Cardiac muscle cell (in vitro differentiated cells and primary cell): ENCODE measurements around the gene SIRT2. TPM values are rescaled to one million over a fixed set of nuclear protein-coding genes. Genes with fewer than 3 reads are reported as not detected.

ENCODE experiments used
- DNase-seq, 2 donors: peaks; one replicate each; pipeline versions ENCODE4 v3.0.0 to v3.0.0-alpha.2; 2010 to 2017; ENCODE audit warnings: low read depth in 1 of 2, low spot score in 1 of 2
- H3K27ac ChIP-seq: fragments of 200-600 bp; sonication (generic); 2 replicates; pipeline ENCODE4 v1.5.1; 2016
- H3K27me3 ChIP-seq: fragments of 200-600 bp; sonication (generic); 2 replicates; pipeline ENCODE4 v1.6.0; 2016; ENCODE audit warnings: control low read depth
- H3K36me3 ChIP-seq: fragments of 200-600 bp; sonication (generic); 2 replicates; pipeline ENCODE4 v1.5.1; 2016; ENCODE audit warnings: control low read depth
- H3K4me1 ChIP-seq: fragments of 200-600 bp; sonication (generic); 2 replicates; pipeline ENCODE4 v1.8.1; 2017; ENCODE audit warnings: low read depth, mild to moderate bottlenecking, mixed run types
- H3K4me3 ChIP-seq: fragments of 200-600 bp; sonication (generic); 2 replicates; pipeline ENCODE4 v1.5.1; 2016; ENCODE audit warnings: mild to moderate bottlenecking
- H3K9me3 ChIP-seq: fragments of 200-600 bp; sonication (generic); 2 replicates; pipeline ENCODE4 v1.5.1; 2017; ENCODE audit warnings: low read depth, mild to moderate bottlenecking, control low read depth
- CTCF ChIP-seq: IDR thresholded peaks from 2 replicates; pipeline ENCODE4 v1.5.1; 2012; ENCODE audit warnings: low read depth, mild to moderate bottlenecking, low read length
- polyA plus RNA-seq: library from polyadenylated mRNA; unstranded; fragments of >200 nt; fragmentation: Nextera tagmentation; extraction: Ambion mirVana; gene quantifications from 2 replicates; pipeline ENCODE4 v1.2.1, GENCODE V29; 2016
- total RNA-seq: library from RNA; depleted of rRNA; stranded (reverse); fragments of >200 nt; gene quantifications from 2 replicates; pipeline ENCODE4 v1.2.3, GENCODE V29; 2016

SIRT2 gene
- total and polyA plus RNA-seq, 2 experiments from 2014 or later = 33.4 to 33.5 TPM

DNA sequence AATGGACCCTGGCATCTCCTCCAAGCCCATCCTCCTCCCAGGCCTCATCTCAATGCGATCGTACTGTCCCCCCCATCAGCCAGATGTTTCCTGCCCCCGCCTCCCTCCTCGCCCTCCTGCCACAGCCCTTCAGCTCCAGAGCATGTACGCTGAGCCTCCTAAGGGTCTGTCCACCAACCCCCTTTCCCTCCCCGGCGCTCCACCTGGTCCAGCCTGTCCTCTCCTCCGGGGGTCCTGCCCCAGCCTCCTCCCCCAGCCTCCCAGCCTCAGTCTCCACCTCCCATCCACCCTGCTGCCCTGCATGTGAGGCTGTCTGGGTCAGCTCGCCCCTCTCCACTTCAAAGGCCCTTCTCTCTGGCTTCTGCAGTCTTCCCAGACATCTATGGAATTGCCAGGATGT is 4.5 kb downstream of the SIRT2 start:
- H3K4me1 ChIP-seq = no peaks in the 10 kb centered on the region
- H3K27ac ChIP-seq = no peak overlapping the region
- no peaks in the 10 kb centered on the region for H3K9me3 ChIP-seq
- no peak for DNase-seq
- TF ChIP-seq CTCF = no peak
- H3K36me3 ChIP-seq = no peaks in the 10 kb centered on the region
- no peak overlapping the region for H3K4me3 ChIP-seq
- H3K27me3 ChIP-seq = peaks cover 22% of the 10 kb centered on the region

- no peaks in the 10 kb centered on the region for H3K9me3 ChIP-seq
- no peak for TF ChIP-seq CTCF
- H3K4me1 ChIP-seq = no peaks in the 10 kb centered on the region
- no peak overlapping the region for H3K27ac ChIP-seq
- peaks cover 19% of the 10 kb centered on the region for H3K27me3 ChIP-seq
- H3K4me3 ChIP-seq = no peak overlapping the region
- H3K36me3 ChIP-seq = no peaks in the 10 kb centered on the region
- DNase-seq = no peak
Measured at GRCh38 chr19:38893341-38893771, 6.1 kb downstream of the SIRT2 start.

DNA sequence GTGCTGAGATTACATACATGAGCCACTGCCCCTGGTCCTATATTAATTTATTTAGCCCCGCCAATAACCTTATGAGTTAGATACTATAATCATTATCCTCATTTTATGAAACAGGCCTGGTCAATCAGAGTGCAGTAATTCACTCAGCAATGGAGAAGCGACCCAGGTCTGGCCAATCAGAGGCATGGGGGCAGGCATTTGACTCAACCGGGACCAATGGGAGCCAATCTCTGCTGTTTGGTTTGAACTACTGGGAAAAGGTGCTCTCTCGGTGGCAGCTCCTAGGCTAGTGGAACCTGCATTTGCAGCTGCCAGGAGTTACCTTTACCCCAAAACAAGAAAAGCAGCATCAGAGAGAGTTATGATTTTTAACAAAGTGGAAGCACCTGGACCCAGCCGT is 6.6 kb downstream of the SIRT2 start:
- Histone ChIP-seq H3K27ac (no peak overlapping the region), H3K27me3 (peaks cover 14% of the 10 kb centered on the region), H3K9me3 (no peaks in the 10 kb centered on the region), H3K4me1 (no peaks in the 10 kb centered on the region), H3K36me3 (no peaks in the 10 kb centered on the region), H3K4me3 (no peak overlapping the region)
- no peak for DNase-seq
- no peak for TF ChIP-seq CTCF

GRCh38 chr19:38891771-38892170 is 7.6 kb downstream of the SIRT2 start:
- no peak overlapping the region for H3K27ac ChIP-seq
- DNase-seq = no peak

GRCh38 chr19:38890686-38891085 is 8.7 kb downstream of the SIRT2 start:
- H3K27me3 ChIP-seq = no peaks in the 10 kb centered on the region
- H3K4me3 ChIP-seq = no peak overlapping the region
- peaks cover 6% of the 10 kb centered on the region for H3K4me1 ChIP-seq
- no peaks in the 10 kb centered on the region for H3K9me3 ChIP-seq
- H3K27ac ChIP-seq = no peak overlapping the region
- no peak for DNase-seq
- H3K36me3 ChIP-seq = no peaks in the 10 kb centered on the region
- no peak for TF ChIP-seq CTCF

More at GRCh38 chr19:38891771-38892170, 7.6 kb downstream of the SIRT2 start:
- TF ChIP-seq CTCF = no peak
- peaks cover 6% of the 10 kb centered on the region for H3K27me3 ChIP-seq
- H3K4me3 ChIP-seq = no peak overlapping the region
- no peaks in the 10 kb centered on the region for H3K36me3 ChIP-seq
- H3K4me1 ChIP-seq = no peaks in the 10 kb centered on the region
- H3K9me3 ChIP-seq = no peaks in the 10 kb centered on the region

GRCh38 chr19:38889803-38890202 is 9.6 kb downstream of the SIRT2 start:
- DNase-seq = no peak
- Histone ChIP-seq H3K4me3 (no peak overlapping the region), H3K27me3 (no peaks in the 10 kb centered on the region), H3K27ac (no peak overlapping the region), H3K4me1 (peaks cover 6% of the 10 kb centered on the region), H3K36me3 (no peaks in the 10 kb centered on the region), H3K9me3 (no peaks in the 10 kb centered on the region)
- no peak for TF ChIP-seq CTCF
